HepG2 (cell line): ENCODE results near the gene MGLL. TPM values are rescaled to one million over a fixed set of nuclear protein-coding genes. Genes with fewer than 3 reads are reported as not detected.

Experiments used
- ATAC-seq: fragments of 200-7000 bp; cut with Tn5 transposase; 3 replicates; pipeline ENCODE4 v1.9.1; 2020; ENCODE audit warnings: mild to moderate bottlenecking, moderate library complexity
- BruUV-seq: library from RNA; stranded (reverse); fragments of 400-500 nt; replicated peaks from 2 replicates; lab custom pipeline; 2021; lab: Mats Ljungman, UMichigan
- CTCF ChIA-PET: fragments of 300-600 bp; formaldehyde crosslinking; extraction: SDS; loops from one replicate; lab custom pipeline; 2021; ENCODE audit warnings: low total read pairs, inconsistent platforms, low intra/inter-chr PET ratio; lab: Yijun Ruan, JAX
- POLR2A ChIA-PET: fragments of 350-600 bp; sonication (Branson Sonifier 250); formaldehyde crosslinking; loops from one replicate; lab custom pipeline; 2020; ENCODE audit warnings: antibody characterized with exemption, inconsistent platforms; lab: Yijun Ruan, JAX
- DNase-seq: peaks from one replicate; pipeline ENCODE4 v3.0.0-alpha.2; 2015; ENCODE audit warnings: low spot score
- FAIRE-seq: peaks from 3 replicates; lab custom pipeline; 2011; peaks lifted over from hg19 to GRCh38; lab: Jason Lieb, UNC
- H2AFZ ChIP-seq: one replicate; pipeline ENCODE4 v1.6.1; 2011; ENCODE audit warnings: low read length, inconsistent platforms
- H3K27ac ChIP-seq: fragments of 300-600 bp; 3 replicates; pipeline ENCODE4 v1.8.0; 2011; ENCODE audit warnings: mixed run types, mild to moderate bottlenecking, mixed read lengths, low read length, inconsistent platforms; ENCODE audit not compliant: insufficient read depth; ENCODE audit errors: extremely low read length
- H3K27me3 ChIP-seq, 2 experiments: fragments of 200-600 bp in 1 of 2; 2 replicates in 1 of 2; 3 replicates in 1 of 2; pipeline versions ENCODE4 v1.6.0 to v1.8.0; 2011; ENCODE audit warnings: low read length in 2 of 2, mild to moderate bottlenecking in 2 of 2, moderate library complexity in 2 of 2, inconsistent platforms in 1 of 2; ENCODE audit not compliant: insufficient read depth in 2 of 2, control insufficient read depth in 1 of 2
- H3K36me3 ChIP-seq, 2 experiments: fragments of 200-600 bp in 1 of 2; replicated peaks in 1 of 2; 2 replicates in 1 of 2; 3 replicates in 1 of 2; pipeline versions ENCODE4 v1.5.1 to v1.8.0; 2011; ENCODE audit warnings: low read length in 2 of 2, inconsistent platforms in 1 of 2; ENCODE audit not compliant: insufficient read depth in 2 of 2, control insufficient read depth in 1 of 2
- H3K4me1 ChIP-seq: 2 replicates; pipeline ENCODE4 v1.5.1; 2012; ENCODE audit warnings: low read length, inconsistent platforms; ENCODE audit not compliant: insufficient read depth
- H3K4me2 ChIP-seq: 2 replicates; pipeline ENCODE4 v1.6.0; 2011; ENCODE audit warnings: low read depth, low read length, inconsistent platforms
- H3K4me3 ChIP-seq, 3 experiments: fragments of 200-600 bp in 1 of 3; sonication (generic), shearing (Covaris generic) in 1 of 3; replicated peaks in 1 of 3; 2 replicates each; pipeline ENCODE4 v1.5.1; 2011 to 2016; ENCODE audit warnings: low read length in 3 of 3, inconsistent platforms in 2 of 3, low read depth in 2 of 3, mild to moderate bottlenecking in 2 of 3, control low read depth in 1 of 3, mixed read lengths in 1 of 3; ENCODE audit not compliant: insufficient read depth in 1 of 3
- H3K79me2 ChIP-seq: one replicate; pipeline ENCODE4 v1.6.1; 2011; ENCODE audit warnings: low read length, inconsistent platforms; ENCODE audit not compliant: insufficient read depth
- H3K9ac ChIP-seq: 2 replicates; pipeline ENCODE4 v1.6.0; 2011; ENCODE audit warnings: mild to moderate bottlenecking, low read depth, low read length, inconsistent platforms; ENCODE audit not compliant: insufficient read depth
- H3K9me3 ChIP-seq: 2 replicates; pipeline ENCODE4 v1.5.1; 2012; ENCODE audit warnings: mild to moderate bottlenecking, low read length
- H4K20me1 ChIP-seq: 2 replicates; pipeline ENCODE4 v1.6.0; 2011; ENCODE audit warnings: inconsistent platforms, mild to moderate bottlenecking, low read length, moderate library complexity; ENCODE audit not compliant: insufficient read depth
- ATAD3A ChIP-seq: sonication (generic); formaldehyde crosslinking; IDR thresholded peaks from 2 replicates; pipeline ENCODE4 v1.4.0; 2020; ENCODE audit warnings: missing genetic modification reagents
- ATF7-NPFF ChIP-seq: sonication (generic); formaldehyde crosslinking; IDR thresholded peaks from 2 replicates; pipeline ENCODE4 v1.8.1; 2023; ENCODE audit warnings: mild to moderate bottlenecking, low read depth, missing genetic modification reagents, moderate library complexity
- FLYWCH1 ChIP-seq: sonication (generic); formaldehyde crosslinking; IDR thresholded peaks from 2 replicates; pipeline ENCODE4 v1.8.1; 2023; ENCODE audit warnings: mild to moderate bottlenecking, missing genetic modification reagents
- FOSL2 ChIP-seq: sonication (generic); formaldehyde crosslinking; IDR thresholded peaks from 2 replicates; pipeline ENCODE4 v1.4.0; 2020; ENCODE audit warnings: missing genetic modification reagents
- FOXJ3 ChIP-seq: sonication (generic); formaldehyde crosslinking; IDR thresholded peaks from 2 replicates; pipeline ENCODE4 v1.4.0; 2020; ENCODE audit warnings: missing genetic modification reagents, mild to moderate bottlenecking, borderline replicate concordance
- HOXA9 ChIP-seq: sonication (generic); formaldehyde crosslinking; IDR thresholded peaks from 2 replicates; pipeline ENCODE4 v1.8.1; 2022; ENCODE audit warnings: missing genetic modification reagents, mild to moderate bottlenecking, moderate library complexity, borderline replicate concordance
- NFATC3 ChIP-seq: sonication (generic); formaldehyde crosslinking; IDR thresholded peaks from 2 replicates; pipeline ENCODE4 v1.5.1; 2020; ENCODE audit warnings: mild to moderate bottlenecking, missing genetic modification reagents
- RBFOX2 ChIP-seq: fragments of 200-400 bp; formaldehyde crosslinking; IDR thresholded peaks from 2 replicates; pipeline ENCODE4 v1.6.1; 2017; ENCODE audit warnings: low read depth, mild to moderate bottlenecking, low read length
- SNRNP70 ChIP-seq: fragments of 200-400 bp; formaldehyde crosslinking; IDR thresholded peaks from 2 replicates; pipeline ENCODE4 v1.6.1; 2017; ENCODE audit warnings: mild to moderate bottlenecking, low read depth, low read length, moderate library complexity
- SSRP1 ChIP-seq: IDR thresholded peaks from 2 replicates; pipeline ENCODE4 v1.6.1; 2016; ENCODE audit warnings: control low read depth
- TAF15 ChIP-seq: fragments of 200-400 bp; formaldehyde crosslinking; IDR thresholded peaks from one replicate; pipeline ENCODE4 v1.6.1; 2018; ENCODE audit warnings: mild to moderate bottlenecking, low read depth, low read length; ENCODE audit not compliant: poor library complexity, severe bottlenecking
- U2AF2 ChIP-seq: fragments of 200-400 bp; formaldehyde crosslinking; IDR thresholded peaks from 2 replicates; pipeline ENCODE4 v1.6.1; 2017; ENCODE audit warnings: low read depth, mild to moderate bottlenecking, low read length
- ZFP41 ChIP-seq: sonication (generic); formaldehyde crosslinking; IDR thresholded peaks from 2 replicates; pipeline ENCODE4 v1.4.0; 2020; ENCODE audit warnings: mild to moderate bottlenecking, missing genetic modification reagents, borderline replicate concordance
- ZFP62 ChIP-seq: sonication (generic); formaldehyde crosslinking; IDR thresholded peaks from 2 replicates; pipeline ENCODE4 v1.4.0; 2020; ENCODE audit warnings: missing genetic modification reagents
- ZNF605 ChIP-seq: sonication (generic); formaldehyde crosslinking; IDR thresholded peaks from 2 replicates; pipeline ENCODE4 v1.8.0; 2022; ENCODE audit warnings: mild to moderate bottlenecking, missing genetic modification reagents
- ZNF672 ChIP-seq: sonication (generic); formaldehyde crosslinking; IDR thresholded peaks from 2 replicates; pipeline ENCODE4 v1.8.1; 2022; ENCODE audit warnings: missing genetic modification reagents
- ZNF878 ChIP-seq: sonication (generic); formaldehyde crosslinking; IDR thresholded peaks from 2 replicates; pipeline ENCODE4 v1.8.1; 2023; ENCODE audit warnings: mild to moderate bottlenecking, missing genetic modification reagents, moderate library complexity
- WGBS: methylation state at CpG from one replicate; pipeline ENCODE4 v1.1.6; 2017; ENCODE audit warnings: low lambda C conversion rate; 5-methylcytosine and 5-hydroxymethylcytosine counted together
- in situ Hi-C: cut with HindIII; loops from 2 replicates; pipeline ENCODE4 v1.10.0; 2017; ENCODE audit warnings: low pct_unique_long_range_greater_than_20kb; ENCODE audit not compliant: extremely low pct_ligation_motif_present
- intact Hi-C: fragments of 100-400 bp; cut with micrococcal nuclease; formaldehyde crosslinking; loops from one replicate; pipeline ENCODE4 v1.10.0; 2022; ENCODE audit not compliant: unreplicated experiment
- polyA plus RNA-seq, 8 experiments: library from polyadenylated mRNA; depleted of rRNA in 3 of 8; stranded (reverse) in 7 of 8; unstranded in 1 of 8; fragments of >200 nt; fragmentation: Illumina TruSeq in 4 of 8; extraction: Trizol in 4 of 8; gene quantifications; 2 replicates each; pipeline versions ENCODE4 v1.2.1 to v1.2.3, GENCODE V29; 2011 to 2016; ENCODE audit warnings: low read depth in 4 of 8, missing spikeins in 1 of 8, mixed read lengths in 1 of 8; ENCODE audit not compliant: insufficient read depth in 1 of 8
- total RNA-seq, 5 experiments: library from RNA; depleted of rRNA; stranded (reverse); fragments of >200 nt; fragmentation: Illumina TruSeq; extraction: Trizol; gene quantifications; 2 replicates each; pipeline ENCODE4 v1.2.3, GENCODE V29; 2016; ENCODE audit warnings: low read depth in 1 of 5
- TF ChIP-seq, protein P1 (sequence below): sonication (generic); formaldehyde crosslinking; IDR thresholded peaks from 2 replicates; pipeline ENCODE4 v1.8.0; 2023; ENCODE audit warnings: mild to moderate bottlenecking, missing genetic modification reagents
- TF ChIP-seq, protein P2 (sequence below): sonication (generic); formaldehyde crosslinking; IDR thresholded peaks from 2 replicates; pipeline ENCODE4 v1.5.1; 2020; ENCODE audit warnings: missing genetic modification reagents, mild to moderate bottlenecking, borderline replicate concordance
- TF ChIP-seq, protein P3 (sequence below): sonication (generic); formaldehyde crosslinking; IDR thresholded peaks from 2 replicates; pipeline ENCODE4 v1.5.0; 2020; ENCODE audit warnings: mild to moderate bottlenecking, missing genetic modification reagents

Gene MGLL
- total and polyA plus RNA-seq, 2 of the 13 experiments (the other 11 are each of a cell fraction or from before 2014, with no cell fraction given): not detected

DNA sequence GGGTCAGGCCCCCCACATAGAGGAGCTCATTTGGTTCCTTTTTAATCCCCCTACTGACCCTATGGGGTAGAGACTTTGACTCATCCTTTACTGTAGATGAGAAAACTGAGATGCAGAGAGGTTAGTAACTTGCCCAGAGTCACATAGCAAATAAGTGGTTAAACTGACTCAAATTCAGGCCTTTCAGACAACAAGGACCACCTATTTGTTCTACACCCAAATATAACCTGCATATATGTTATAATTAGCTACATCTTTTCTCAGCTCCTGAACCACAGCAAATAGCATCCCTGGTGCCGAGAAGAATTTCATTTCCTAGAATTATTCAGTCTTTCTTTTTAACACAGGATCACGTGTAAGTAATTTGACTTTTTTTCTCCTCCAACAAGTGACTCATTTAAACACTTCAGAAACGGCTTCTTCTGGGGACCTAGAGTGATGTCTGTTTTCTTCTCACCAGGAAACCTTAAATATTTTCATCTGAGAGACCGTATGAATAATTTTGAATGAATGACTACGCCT is 57.4 kb downstream of the MGLL start:
- in situ Hi-C loops: no loop called here
- peaks cover 3 to 32% of the 10 kb centered on the region in 2 experiments for H3K27me3 ChIP-seq
- 25% methylated on average over 5 of the region's 5 CpGs for WGBS
- no peak for FAIRE-seq
- H3K4me3 ChIP-seq: no peak overlapping the region
- ChIA-PET POLR2A (no interaction called here), CTCF (no interaction called here)
- no peak for DNase-seq
- TF ChIP-seq ATAD3A (CRISPR knock-in tag) (no peak), ZFP41 (no peak), RBFOX2 (no peak), FOSL2 (no peak), ZFP62 (no peak), ZNF878 (CRISPR knock-in tag) (no peak), ATF7-NPFF (CRISPR knock-in tag) (no peak), SSRP1 (CRISPR knock-in tag) (no peak), SNRNP70 (no peak), NFATC3 (no peak), FOXJ3 (CRISPR knock-in tag) (no peak), TAF15 (no peak), ZNF672 (CRISPR knock-in tag) (no peak), HOXA9 (CRISPR knock-in tag) (no peak), ZNF605 (CRISPR knock-in tag) (no peak), FLYWCH1 (no peak), U2AF2 (no peak)
- TF ChIP-seq, protein P1, sequence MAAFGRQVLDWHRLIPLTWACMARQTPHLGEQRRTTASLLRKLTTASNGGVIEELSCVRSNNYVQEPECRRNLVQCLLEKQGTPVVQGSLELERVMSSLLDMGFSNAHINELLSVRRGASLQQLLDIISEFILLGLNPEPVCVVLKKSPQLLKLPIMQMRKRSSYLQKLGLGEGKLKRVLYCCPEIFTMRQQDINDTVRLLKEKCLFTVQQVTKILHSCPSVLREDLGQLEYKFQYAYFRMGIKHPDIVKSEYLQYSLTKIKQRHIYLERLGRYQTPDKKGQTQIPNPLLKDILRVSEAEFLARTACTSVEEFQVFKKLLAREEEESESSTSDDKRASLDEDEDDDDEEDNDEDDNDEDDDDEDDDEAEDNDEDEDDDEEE (CRISPR knock-in tag): no peak
- TF ChIP-seq, protein P2, sequence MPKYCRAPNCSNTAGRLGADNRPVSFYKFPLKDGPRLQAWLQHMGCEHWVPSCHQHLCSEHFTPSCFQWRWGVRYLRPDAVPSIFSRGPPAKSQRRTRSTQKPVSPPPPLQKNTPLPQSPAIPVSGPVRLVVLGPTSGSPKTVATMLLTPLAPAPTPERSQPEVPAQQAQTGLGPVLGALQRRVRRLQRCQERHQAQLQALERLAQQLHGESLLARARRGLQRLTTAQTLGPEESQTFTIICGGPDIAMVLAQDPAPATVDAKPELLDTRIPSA (CRISPR knock-in tag): no peak
- TF ChIP-seq, protein P3, sequence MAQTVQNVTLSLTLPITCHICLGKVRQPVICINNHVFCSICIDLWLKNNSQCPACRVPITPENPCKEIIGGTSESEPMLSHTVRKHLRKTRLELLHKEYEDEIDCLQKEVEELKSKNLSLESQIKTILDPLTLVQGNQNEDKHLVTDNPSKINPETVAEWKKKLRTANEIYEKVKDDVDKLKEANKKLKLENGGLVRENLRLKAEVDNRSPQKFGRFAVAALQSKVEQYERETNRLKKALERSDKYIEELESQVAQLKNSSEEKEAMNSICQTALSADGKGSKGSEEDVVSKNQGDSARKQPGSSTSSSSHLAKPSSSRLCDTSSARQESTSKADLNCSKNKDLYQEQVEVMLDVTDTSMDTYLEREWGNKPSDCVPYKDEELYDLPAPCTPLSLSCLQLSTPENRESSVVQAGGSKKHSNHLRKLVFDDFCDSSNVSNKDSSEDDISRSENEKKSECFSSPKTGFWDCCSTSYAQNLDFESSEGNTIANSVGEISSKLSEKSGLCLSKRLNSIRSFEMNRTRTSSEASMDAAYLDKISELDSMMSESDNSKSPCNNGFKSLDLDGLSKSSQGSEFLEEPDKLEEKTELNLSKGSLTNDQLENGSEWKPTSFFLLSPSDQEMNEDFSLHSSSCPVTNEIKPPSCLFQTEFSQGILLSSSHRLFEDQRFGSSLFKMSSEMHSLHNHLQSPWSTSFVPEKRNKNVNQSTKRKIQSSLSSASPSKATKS (CRISPR knock-in tag): no peak
- no peaks in the 10 kb centered on the region for H4K20me1 ChIP-seq
- no peaks in the 10 kb centered on the region for H3K9me3 ChIP-seq
- ATAC-seq: no peak
- no peaks in the 10 kb centered on the region for H3K36me3 ChIP-seq
- H3K4me1 ChIP-seq: peaks cover 12% of the 10 kb centered on the region; the same call in 1 of the 2 replicates
- no peaks in the 10 kb centered on the region for H3K79me2 ChIP-seq
- no peak overlapping the region for H3K9ac ChIP-seq
- H3K27ac ChIP-seq: no peak overlapping the region
- H2AFZ ChIP-seq: no peak overlapping the region
- no TSS peak for BruUV-seq
- intact Hi-C loops: no loop called here
- H3K4me2 ChIP-seq: no peak overlapping the region
